ENCODE data around the gene TRPC4AP.

TRPC4AP gene

DNA sequence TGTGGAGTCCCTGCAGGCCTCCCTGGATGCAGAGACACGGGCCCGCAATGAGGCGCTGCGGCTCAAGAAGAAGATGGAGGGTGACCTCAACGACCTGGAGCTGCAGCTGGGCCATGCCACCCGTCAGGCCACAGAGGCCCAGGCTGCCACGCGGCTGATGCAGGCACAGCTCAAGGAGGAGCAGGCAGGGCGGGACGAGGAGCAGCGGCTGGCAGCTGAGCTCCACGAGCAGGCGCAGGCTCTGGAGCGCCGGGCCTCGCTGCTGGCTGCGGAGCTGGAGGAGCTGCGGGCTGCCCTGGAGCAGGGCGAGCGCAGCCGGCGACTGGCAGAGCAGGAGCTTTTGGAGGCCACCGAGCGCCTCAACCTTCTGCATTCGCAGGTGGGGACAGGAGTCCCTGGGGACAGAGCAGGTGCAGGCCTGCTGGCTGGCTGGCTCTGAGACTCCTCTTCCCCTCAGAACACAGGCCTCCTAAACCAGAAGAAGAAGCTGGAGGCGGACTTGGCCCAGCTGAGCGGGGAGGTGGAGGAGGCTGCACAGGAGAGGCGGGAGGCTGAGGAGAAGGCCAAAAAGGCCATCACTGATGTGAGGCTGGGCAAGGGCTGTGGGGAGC is 92.2 kb downstream of the TRPC4AP start:
- no peak for DNase-seq

GRCh38 chr20:34999782-35000181 is 92.8 kb downstream of the TRPC4AP start:
- no peak for DNase-seq

DNA sequence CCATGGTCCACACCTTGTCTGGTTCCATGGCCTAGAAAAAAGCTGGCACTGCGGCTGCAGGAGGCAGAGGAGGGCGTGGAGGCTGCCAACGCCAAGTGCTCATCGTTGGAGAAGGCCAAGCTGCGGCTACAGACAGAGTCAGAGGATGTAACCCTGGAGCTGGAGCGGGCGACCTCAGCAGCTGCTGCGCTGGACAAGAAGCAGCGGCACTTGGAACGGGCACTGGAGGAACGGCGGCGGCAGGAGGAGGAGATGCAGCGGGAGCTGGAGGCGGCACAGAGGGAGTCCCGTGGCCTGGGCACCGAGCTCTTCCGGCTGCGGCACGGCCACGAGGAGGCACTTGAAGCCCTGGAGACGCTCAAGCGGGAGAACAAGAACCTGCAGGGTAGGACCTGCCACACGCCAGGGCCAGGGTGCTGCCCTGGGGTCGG is 93.6 kb downstream of the TRPC4AP start:
- no peak for DNase-seq

GRCh38 chr20:34998331-34998950 is 94.2 kb downstream of the TRPC4AP start:
- DNase-seq, result no peak

DNA sequence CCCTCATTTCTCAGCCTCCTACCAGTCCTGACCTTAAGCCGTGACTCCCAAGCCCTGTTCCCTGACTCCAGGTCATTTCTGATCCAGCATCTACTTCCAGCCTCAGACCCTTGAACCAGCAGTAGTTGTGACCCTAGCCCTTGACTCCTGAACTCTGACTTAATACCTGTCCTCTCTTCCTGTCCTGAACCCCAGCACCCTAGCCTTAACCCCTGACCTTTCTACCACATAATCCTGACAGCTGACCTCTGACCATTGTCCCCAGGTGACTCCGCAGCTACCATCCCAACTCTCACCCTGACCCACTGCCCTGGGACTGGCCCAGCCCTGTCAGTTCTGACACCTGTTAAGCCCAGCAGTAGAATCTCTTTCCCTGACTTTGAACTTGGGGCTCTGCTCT is 94.8 kb downstream of the TRPC4AP start:
- no peak for DNase-seq

- DNase-seq, result peak; percentile 72
Observed at GRCh38 chr20:34997131-34997561, 95.5 kb downstream of the TRPC4AP start.

- no peak for DNase-seq
Observed at GRCh38 chr20:34996243-34997028, 96.2 kb downstream of the TRPC4AP start.

DNA sequence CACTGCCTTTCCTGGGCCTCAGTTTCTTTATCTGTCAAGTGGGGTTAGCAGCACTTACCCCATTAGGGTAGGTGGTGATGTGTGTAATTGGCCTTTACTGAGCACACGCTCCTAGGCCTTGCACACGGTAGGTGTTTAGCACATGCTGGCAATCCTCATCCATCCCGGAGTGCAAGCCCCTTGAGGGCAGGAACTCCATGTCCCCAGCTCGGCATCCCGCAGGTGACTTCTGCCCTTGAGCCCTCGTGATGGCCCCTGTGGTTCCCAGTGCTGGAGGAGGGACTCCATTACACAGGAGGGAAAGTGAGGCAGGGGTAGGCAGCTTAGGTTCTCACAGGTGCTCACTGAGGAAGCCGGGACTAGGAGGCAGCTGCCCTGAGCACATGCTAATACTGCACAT is 96.9 kb downstream of the TRPC4AP start:
- DNase-seq, result no peak

GRCh38 chr20:34995192-34995591 is 97.4 kb downstream of the TRPC4AP start:
- no peak for DNase-seq

DNA sequence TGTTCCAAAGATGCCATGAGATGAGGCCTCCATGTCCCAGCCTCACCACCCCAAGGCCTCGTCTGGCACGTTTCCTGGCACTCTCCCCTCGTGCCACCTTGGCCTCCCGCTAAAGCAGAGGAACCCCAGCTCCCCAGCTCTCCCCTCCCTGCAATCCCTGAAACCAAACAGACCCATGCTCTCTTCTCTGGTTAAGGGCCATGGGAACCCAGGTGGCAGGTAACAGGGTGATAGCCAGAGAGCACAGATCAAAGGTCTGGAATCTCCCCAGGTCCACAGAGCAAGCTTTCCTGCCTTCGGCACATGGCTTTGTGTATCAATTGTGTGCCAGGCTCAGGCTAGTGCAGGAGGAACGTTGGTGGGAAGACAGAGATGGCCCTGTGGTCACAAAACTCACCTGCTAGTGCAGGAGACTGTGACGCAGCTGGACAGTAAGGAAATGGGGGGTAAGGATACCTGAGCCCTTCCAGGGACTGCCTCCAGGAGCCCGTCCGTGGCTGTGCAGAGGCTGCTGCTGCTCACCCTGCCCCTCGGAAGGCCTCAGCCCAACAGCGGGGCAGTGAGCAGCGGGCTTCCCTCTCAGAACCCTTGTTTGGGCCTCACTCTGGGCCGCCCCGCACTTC is 98.0 kb downstream of the TRPC4AP start:
- DNase-seq, result no peak

DNA sequence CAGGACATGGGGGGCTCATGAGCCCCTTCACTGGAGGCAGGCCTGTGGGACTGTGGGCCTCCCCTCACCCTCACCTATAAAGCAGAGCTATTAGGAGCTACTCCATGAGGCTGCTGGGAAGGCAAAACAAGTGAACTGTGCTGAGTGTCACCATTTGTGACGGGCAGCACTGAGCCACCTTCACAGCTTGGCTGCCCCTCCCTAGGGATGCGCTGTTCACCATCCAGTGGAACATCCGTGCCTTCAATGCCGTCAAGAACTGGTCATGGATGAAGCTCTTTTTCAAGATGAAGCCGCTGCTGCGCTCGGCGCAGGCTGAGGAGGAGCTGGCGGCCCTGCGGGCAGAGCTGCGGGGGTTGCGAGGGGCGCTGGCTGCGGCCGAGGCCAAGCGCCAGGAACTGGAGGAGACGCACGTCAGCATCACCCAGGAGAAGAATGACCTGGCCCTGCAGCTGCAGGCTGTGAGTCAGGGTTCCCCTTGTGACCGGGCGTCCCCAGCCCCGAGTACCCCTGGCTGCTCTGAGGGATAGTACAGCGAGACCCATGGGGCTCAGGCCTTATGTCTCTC is 98.6 kb downstream of the TRPC4AP start:
- no peak for DNase-seq

GRCh38 chr20:34992751-34993417 is 99.7 kb downstream of the TRPC4AP start:
- no peak for DNase-seq

DNA sequence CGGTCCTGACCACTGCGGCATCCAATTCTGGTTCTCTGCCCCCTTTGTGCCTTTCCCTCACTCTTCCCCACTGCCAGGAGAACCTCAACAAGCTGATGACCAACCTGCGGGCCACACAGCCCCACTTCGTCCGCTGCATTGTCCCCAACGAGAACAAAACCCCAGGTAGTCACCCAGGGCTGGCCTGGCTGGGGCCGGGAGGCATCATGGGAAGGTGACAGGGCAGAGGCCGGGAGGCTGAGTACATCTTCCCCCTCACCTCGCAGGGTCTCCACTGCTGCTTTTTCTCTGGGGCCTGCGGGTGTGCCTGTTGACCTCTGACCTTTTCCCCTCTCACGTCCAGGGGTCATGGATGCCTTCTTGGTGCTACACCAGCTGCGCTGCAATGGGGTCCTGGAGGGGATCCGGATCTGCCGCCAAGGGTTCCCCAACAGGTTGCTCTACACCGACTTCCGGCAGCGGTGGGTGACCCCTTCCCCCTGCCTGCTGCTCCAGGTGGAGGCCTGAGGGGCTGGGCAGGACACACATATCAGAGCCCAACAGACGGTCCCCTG is 101.9 kb downstream of the TRPC4AP start:
- DNase-seq, result no peak

- no peak for DNase-seq
Observed at GRCh38 chr20:34990231-34990630, 102.4 kb downstream of the TRPC4AP start.

DNA sequence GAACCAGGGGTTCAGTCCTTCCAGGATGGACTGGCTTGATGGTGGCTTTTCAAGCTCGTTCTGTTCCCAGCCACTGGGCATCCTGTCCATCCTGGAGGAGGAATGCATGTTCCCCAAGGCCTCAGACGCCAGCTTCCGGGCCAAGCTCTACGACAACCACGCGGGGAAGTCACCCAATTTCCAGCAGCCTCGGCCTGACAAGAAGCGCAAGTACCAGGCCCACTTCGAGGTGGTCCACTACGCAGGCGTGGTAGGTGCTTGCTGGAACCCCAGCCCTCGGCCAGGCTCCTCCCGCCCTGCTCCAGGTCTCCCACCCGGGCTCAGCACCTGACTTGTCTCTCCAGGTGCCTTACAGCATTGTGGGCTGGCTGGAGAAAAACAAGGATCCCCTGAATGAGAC is 102.9 kb downstream of the TRPC4AP start:
- DNase-seq, result no peak

- no peak for DNase-seq
Observed at GRCh38 chr20:34989118-34989517, 103.5 kb downstream of the TRPC4AP start.

DNA sequence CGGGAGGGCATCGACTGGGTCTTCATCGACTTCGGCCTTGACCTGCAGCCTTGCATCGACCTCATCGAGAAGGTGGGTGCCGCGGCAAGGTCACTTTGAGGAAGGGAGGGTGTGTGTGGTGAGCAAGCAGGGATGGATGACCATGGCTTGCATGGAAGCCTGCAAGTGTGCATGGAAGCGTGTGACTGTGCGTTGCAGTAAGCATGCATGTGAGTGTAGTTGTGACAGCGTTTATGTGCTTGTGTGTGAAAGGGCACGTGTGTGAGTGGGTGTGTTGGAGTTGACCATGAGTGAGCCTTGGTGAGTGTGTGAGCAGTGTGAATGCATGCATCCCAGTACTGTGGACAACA is 104.4 kb downstream of the TRPC4AP start:
- no peak for DNase-seq

DNA sequence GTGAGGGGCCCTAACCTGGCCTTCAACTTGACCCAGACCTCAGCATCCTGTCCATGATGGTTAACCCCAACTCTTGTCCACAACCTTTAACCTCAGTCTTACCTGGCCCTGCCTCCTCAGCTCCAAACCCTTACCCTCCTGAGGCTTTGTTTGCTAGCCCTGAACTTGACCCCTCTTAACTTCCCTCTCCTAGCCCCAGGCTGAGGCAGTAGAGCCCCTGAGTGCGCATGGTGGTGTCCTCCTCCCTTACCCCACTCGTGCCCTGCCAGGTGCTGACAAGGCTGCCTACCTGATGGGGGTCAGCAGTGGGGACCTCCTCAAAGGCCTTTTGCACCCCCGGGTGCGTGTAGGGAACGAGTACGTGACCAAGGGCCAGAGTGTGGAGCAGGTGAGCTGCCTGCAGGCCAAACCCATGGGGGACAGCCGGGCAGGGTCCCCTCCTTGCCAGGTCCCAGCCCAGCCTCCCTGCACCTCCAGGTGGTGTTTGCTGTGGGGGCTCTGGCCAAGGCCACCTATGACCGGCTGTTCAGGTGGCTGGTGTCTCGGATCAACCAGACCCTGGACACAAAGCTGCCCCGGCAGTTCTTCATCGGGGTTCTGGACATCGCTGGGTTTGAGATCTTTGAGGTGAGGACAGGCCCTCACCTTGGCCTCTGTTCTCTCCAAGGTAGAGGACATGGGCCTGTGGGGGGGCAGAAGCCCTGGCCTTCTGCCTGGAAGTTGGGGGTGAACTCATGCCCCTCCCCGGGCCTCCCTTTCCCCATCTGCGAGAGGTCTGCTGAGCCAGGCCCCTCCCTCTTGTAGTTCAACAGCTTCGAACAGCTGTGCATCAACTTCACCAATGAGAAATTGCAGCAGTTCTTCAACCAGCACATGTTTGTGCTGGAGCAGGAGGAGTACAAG is 105.1 kb downstream of the TRPC4AP start:
- DNase-seq, result no peak

DNA sequence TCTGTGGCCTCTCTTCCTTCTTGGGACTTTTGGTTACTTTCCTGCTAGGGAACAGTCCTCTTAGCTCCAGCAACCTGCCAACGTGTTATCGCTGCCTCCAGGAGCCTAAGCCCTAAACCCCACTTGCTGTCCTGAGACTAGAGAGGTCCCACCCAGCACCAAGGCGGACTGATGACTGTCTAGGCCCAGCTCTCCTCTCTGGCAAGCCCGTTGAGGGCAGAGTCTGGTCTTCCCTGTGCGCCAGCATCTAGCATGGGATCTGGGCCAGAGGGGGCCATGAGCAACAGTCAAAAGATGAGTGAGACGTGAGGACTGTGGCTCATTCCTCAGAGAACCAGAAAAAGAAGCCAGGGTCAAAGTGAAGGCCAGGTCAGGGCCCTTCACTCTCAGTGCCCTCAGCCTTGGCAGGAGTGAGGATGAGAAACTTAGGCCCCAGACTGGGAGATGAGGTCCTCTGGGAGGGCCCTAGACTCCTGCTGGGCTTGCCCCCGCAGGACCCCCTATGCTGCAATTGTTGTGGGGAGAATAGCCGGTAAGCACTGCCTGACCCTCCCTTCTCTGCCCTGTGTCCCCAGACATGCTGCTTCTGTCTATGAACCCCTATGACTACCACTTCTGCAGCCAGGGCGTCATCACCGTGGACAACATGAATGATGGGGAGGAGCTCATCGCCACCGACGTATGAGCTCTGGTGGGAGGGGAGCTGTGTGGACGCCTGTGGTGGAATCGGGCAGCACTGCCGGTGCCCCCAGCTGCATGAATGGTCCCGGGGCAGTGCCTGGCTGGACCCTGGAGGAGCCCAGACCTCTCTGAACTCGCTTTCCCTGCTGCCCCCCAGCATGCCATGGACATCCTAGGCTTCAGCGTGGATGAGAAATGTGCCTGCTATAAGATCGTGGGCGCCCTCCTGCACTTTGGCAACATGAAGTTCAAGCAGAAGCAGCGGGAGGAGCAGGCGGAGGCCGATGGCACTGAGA is 106.0 kb downstream of the TRPC4AP start:
- no peak for DNase-seq
